NT2/D1 (cell line): ENCODE measurements around the gene NCOA3.

Experiments used
- SUZ12 ChIP-seq: IDR thresholded peaks from 2 replicates; pipeline ENCODE4 v1.6.1; 2011; ENCODE audit not compliant: insufficient read length, insufficient read depth; ENCODE audit errors: extremely low read depth
- YY1 ChIP-seq: IDR thresholded peaks from 2 replicates; pipeline ENCODE4 v1.6.1; 2011; ENCODE audit not compliant: insufficient read length, insufficient read depth

- no peak for TF ChIP-seq YY1
- TF ChIP-seq SUZ12 = no peak
These were observed 5.2 kb downstream of the NCOA3 start for GRCh38 chr20:47506850-47507249.
